ENCODE results near the gene ENPP4.

The ENPP4 gene

DNA sequence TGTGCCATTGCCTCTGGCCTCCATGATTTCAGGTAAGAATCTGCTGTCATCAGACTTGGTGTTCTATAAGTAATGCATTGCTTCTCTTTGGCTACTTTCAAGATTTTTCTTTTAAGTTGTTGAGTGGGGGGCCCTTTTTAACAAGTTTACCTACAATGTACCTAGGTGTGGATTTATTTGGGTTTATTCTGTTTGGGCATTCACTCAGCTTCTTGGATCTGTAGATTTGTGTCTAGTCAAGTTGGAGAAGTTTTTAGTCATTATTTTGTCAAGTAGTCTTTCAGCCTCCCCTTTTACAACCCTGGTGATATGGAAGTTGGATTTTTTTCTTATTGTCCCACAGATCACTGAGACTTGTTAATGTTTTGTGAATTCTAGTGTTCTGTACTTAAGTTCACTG lies 26.9 kb downstream of the ENPP4 start:
- TF ChIP-seq, protein P1, sequence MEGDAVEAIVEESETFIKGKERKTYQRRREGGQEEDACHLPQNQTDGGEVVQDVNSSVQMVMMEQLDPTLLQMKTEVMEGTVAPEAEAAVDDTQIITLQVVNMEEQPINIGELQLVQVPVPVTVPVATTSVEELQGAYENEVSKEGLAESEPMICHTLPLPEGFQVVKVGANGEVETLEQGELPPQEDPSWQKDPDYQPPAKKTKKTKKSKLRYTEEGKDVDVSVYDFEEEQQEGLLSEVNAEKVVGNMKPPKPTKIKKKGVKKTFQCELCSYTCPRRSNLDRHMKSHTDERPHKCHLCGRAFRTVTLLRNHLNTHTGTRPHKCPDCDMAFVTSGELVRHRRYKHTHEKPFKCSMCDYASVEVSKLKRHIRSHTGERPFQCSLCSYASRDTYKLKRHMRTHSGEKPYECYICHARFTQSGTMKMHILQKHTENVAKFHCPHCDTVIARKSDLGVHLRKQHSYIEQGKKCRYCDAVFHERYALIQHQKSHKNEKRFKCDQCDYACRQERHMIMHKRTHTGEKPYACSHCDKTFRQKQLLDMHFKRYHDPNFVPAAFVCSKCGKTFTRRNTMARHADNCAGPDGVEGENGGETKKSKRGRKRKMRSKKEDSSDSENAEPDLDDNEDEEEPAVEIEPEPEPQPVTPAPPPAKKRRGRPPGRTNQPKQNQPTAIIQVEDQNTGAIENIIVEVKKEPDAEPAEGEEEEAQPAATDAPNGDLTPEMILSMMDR (IDR thresholded peaks at IDR 0.05) = no peak
- Histone ChIP-seq H3K27ac (no peak overlapping the region), H3K4me3 (no peak overlapping the region)
- no peak for DNase-seq (ENCODE audit: low spot score)

DNA sequence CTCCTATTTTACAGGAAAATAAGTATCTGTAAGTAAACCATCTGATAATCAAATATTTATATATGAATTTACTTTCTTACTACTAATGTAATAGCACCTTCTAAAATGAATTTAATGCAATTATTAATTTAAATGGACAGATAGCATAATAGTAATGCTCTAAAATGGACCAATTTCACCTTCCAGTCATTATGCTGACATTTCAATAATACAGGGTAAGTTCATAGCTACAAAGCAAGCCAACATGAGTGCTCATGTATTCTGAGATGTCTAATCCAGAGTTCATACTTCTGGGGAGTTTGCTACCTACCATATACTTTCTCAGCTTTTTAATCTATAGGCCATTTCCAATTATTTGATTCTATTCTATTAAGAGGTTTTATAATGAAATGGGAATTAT lies 29.4 kb downstream of the ENPP4 start:
- DNase-seq (ENCODE audit: low spot score) = no peak
- H3K4me3 ChIP-seq = no peak overlapping the region
- TF ChIP-seq, protein P1 (IDR thresholded peaks at IDR 0.05) = no peak
- no peak overlapping the region for H3K27ac ChIP-seq

DNA sequence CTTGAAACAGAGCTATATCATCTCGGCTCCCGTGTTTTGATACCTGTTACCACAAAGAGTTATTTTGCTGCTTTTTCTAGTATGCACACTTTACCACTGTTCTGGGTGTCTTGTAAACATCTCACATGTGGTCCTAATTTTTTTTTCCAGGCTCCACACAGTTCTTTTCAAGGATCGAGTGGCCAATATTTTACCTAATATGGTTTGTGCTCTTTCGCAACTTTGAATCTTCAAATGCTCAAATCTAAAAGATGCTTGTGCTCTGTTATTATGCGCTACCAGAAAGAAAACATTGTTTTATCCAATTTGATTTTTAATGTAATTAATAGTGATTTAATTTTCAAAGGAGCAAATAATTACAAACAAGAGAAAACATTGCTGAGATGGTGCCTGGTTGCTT lies 30.3 kb downstream of the ENPP4 start:
- DNase-seq (ENCODE audit: low spot score) = no peak
- H3K4me3 ChIP-seq = no peak overlapping the region
- H3K27ac ChIP-seq = no peak overlapping the region
- TF ChIP-seq, protein P1 (IDR thresholded peaks at IDR 0.05) = no peak

DNA sequence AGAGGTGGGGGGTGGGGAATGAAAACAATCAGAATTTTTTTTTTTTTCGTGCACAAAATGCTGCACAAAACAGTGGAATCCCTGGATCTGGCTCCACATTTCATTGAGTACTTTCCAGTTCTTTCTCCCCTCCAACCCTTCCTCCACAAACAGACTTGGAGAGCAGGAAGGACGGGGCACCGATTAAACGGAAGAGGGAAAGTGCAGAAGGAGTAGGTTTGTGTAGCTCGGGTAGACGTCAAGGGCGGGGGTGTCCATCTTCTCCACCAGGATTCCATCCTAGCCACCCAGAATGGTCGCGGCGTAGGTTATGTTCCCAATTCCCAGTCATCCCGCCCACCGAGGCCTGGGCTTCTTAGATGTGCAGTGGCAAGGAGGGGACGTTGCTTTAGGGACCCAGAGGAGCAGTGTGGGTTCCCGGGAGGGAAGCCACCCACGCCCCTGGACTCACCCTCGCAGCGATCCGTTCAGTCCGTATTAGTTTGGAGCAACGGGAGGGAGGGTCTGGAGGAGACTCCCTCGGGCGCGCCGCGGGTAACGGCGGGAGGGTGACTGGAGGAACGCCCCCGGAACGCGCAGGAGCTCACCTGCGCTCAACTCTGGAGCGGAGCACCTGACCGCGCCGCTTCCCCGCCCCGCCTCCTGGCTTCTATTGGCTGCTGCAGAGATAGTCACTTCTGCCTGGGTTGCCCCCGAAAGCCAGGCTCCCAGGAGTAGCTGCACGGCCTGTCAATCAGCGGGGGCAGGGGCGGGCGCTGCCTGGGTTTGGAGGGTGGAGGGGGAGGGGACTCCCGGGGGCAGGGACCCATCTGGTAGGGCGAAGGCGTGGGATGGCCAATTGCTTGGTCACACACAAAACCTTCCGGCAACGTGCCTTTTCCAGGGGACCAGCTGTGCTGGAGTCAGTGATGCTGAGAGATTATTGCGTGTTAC lies 40.8 kb downstream of the ENPP4 start, which contains the start of gene ENPP5:
ENPP5 (minus strand) TSS at position 624 of the 933 bp plus-strand sequence. CDS start 2,718 bp downstream, outside the sequence.
- H3K4me3 ChIP-seq = peak within 1 kb of the TSS; percentile 92
- TF ChIP-seq, protein P1 (IDR thresholded peaks at IDR 0.05) = no peak
- peak within 1 kb of the TSS in 1 of 2 donors; percentile 35 for H3K27ac ChIP-seq
- peak; percentile 83 for DNase-seq (ENCODE audit: low spot score)

DNA sequence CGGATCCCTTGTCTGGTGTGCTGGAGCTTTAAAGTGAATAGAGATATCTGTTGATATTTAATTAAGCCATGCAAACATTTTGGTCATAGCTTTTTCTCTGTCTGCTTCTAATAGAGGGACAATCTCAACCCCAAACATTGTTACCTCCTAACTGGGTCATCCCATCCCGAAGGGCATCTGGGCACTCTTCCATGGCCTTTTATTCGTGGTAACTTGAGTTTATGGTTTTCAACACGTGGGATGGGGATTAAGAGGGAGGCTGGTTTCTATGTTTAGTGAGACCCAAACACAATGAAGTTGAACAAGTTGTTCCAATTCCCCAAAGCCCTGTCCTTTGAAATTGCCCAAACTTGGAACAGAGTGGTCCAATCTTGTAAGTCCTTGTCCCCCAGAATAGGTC lies 42.4 kb downstream of the ENPP4 start:
- no peak for DNase-seq (ENCODE audit: low spot score)
- Histone ChIP-seq H3K4me3 (no peak overlapping the region), H3K27ac (no peak overlapping the region)
- TF ChIP-seq, protein P1 (IDR thresholded peaks at IDR 0.05) = no peak

DNA sequence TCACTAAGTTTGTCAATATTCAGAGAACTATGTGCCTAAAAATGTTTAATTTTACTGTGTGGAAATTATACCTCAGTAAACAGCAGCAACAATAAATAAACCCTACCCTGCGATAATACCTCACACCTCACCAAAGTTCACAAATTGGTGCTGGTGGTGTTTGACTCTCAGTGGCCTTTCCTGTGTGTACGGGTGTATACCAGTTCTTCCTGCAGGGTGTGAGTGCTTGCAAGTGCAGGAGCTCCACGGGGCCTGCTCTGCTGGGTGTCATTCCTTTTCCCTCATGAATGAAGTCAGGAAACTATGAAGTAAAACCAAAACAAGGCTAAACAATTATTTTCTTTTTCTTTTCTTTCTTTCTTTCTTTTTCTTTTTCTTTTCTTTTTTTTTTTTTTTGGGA lies 45.1 kb downstream of the ENPP4 start:
- TF ChIP-seq, protein P1 (IDR thresholded peaks at IDR 0.05) = no peak
- no peak for DNase-seq (ENCODE audit: low spot score)
- Histone ChIP-seq H3K27ac (no peak overlapping the region), H3K4me3 (no peak overlapping the region)

DNA sequence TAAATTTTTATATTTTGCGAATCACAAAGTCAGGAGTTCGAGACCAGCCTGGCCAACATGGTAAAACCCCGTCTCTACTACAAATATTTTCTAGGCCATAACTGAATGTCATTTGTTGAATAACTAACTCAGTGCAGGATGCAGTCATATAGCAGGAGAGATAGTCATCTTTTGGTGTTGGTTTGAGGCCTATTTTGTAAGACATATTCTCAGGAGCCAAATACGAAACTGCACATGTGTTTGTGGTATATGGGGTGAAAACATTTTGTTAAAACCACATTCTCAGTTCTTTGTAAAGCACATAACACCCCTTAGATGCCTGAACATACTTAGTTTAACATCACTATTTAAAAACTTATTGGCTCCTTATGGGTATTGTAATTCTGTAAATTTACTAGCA lies 45.7 kb downstream of the ENPP4 start:
- DNase-seq (ENCODE audit: low spot score) = no peak
- Histone ChIP-seq H3K4me3 (no peak overlapping the region), H3K27ac (no peak overlapping the region)
- TF ChIP-seq, protein P1 (IDR thresholded peaks at IDR 0.05) = no peak
